Measurements from ENCODE around the gene COG2.
"Not testable (repeated sequence)": the region's sequence is repeated elsewhere in the genome, so short reads cannot be mapped to it uniquely, and the experiment has no call there.

Gene COG2

DNA sequence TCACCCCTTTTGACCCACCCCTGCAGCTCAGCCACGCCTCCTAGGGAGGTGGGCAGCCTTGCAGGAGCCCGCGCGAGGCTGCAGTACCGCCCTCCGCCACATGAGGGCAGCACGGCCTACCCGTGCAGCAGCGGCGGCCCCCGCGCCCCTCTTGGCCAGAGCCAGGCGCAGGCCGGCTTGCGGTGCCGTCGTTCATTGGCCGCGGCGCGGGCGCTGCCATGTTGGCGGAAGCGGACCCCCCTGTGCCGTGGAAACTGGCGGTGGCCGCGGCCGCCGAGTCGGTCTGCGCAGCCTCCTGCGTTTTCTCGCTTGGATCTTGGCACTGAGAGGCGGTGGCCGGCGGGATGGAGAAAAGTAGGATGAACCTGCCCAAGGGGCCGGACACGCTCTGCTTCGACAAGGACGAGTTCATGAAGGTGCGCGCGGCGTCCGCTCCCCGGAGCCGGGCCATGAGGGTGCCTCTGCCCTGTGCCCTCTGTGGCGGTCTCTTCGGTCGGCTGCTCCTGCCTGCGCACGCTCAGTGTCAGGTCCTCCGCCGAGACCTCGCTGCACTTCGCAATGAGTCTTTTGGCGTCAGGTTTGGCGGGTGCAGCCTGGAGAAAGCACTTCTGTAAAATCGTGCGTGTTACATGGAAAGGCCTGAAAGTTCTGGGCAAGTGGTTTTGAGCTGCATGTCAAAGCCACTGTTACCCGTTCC lies at the start of gene COG2:
COG2 (plus strand) TSS at position 219 of the 697 bp plus-strand sequence; CDS start at position 345, 126 bp downstream.
- peak; percentile 92 for DNase-seq (ENCODE audit: low spot score)

- DNase-seq (ENCODE audit: low spot score) = no peak
These were observed 49.4 kb upstream of the COG2 start for GRCh38 chr1:230592848-230593414.

- no peak for DNase-seq (ENCODE audit: low spot score)
These were observed 48.0 kb upstream of the COG2 start for GRCh38 chr1:230594214-230594773.

GRCh38 chr1:230595181-230595580 lies 47.1 kb upstream of the COG2 start:
- no peak for DNase-seq (ENCODE audit: low spot score)

DNA sequence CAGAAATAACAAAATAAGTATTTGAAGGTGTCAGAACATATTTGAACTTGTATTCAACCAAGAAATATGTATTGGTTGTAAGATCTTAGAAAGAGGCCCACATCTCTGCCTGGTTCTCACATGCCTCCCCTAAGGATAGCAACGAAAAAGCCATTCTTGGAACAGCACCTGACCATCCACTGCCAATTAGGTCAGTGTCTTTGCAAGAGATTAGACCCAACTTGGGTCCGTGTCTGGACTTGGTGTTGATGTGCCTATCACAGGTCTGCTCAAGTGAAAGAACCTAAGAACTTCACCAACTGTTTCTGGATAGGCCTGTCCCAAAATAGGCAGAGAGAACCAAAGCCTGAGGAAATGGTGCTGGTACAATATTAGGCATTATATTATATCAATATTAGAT lies 46.0 kb upstream of the COG2 start:
- DNase-seq (ENCODE audit: low spot score) = no peak

DNA sequence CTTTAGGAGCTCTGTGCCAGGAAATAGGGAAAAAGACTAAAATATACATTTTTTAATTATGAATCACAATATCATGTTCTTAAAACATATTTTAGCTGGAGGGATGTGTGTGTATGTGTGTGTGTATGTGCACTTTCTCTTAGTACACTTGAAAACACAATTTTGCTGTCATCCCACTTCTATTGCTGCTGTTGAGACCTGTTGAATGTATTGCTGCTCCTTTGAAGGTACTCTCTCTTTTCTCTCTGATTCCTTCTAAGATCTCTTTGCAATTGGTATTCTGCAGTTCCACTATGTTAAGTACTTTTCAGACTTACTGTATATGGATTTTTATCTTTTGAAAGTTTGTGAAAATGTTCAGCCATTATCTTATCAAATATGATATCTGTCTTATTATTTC lies 43.5 kb upstream of the COG2 start:
- no peak for DNase-seq (ENCODE audit: low spot score)

DNA sequence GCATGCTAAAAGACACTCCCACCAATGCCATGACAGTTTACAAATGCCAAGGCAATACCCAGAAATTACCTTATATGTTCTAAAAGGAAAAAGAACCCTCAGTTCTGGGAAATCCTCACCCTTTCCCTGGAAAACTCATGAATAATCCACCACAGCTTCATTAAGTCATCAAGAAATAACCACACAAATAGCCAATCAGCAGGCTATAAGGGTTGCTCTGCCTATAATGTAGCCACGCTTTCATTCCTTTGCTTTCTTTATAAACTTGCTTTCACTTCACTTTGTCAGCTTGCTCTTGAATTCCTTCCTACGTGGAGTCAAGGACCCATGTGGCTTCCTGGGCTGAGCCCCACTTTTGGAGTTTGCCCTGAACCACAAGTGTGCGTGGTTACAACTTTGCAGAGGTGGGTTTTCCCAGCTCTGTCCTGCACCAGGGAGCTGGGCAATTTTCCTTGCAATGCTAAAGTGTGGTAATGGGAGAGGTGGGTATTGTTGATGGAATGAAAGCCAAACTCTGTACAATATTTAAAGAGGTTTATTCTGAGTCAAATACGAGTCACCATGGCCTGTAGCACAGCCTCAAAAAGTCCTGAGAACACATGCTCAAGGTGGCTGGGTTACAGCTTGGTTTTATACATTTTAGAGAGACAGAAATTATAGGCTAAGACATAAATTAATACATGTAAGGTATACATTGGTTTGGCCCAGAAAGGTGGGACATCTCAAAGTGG lies 42.2 kb upstream of the COG2 start:
- DNase-seq (ENCODE audit: low spot score) = no peak

- not testable (repeated sequence) for DNase-seq (ENCODE audit: low spot score)
These were observed 41.5 kb upstream of the COG2 start for GRCh38 chr1:230600657-230601400.

DNA sequence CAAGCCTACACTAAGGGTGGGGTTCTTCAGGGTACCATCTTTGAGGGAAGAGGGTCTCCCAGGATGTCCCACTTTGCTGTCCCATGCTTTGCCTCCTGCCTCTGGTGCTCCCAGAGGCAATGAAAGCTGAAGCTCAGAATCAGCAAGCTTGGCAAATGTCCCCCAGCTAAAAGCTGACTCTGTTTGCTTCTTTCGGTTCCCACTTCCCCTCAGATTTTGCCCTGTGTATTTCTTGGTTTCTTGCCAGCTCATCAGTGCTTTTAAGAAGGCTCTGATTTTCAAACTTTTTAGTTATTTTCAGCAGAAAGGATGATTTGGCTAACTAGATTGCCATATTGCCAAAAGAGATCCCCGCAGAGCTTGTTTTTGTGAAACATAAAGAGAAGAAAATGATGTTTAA lies 33.1 kb upstream of the COG2 start:
- no peak for DNase-seq (ENCODE audit: low spot score)

- DNase-seq (ENCODE audit: low spot score) = no peak
These were observed 31.7 kb upstream of the COG2 start for GRCh38 chr1:230610589-230610988.

DNA sequence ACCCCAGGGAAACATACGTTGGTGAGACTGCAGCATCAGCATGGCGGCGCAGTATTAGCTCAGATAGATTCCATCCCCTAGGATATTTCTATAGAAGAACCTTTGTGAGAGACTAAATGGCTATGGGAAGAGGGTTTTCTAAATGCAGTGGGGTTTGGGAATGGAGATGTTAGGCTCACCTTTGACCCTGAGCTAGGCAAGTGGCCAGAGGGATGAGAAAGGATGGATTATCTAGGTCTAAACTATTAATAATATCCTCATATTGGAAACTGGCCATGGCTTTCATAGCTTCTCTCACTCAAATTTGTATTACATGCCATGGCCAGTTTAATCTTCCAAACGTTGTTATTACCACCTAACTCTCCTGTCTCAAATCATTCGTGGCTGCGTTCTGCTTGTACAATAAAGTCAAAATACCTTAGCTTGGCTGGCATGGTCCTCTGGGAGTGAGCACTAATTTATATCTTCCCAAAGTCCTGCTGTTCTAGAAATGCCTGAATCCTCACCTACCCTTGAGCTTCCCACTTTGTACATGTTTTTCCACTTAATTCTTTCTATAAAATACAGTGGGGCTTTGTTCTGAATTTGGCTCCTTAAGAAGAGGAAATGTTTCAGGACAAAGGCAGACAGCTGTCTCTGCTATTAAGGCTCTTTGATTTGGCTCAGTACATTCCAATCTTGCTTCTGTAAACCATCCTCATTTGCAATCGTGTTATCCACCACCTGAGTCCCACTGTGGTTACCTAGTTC lies 31.0 kb upstream of the COG2 start:
- no peak for DNase-seq (ENCODE audit: low spot score)

DNA sequence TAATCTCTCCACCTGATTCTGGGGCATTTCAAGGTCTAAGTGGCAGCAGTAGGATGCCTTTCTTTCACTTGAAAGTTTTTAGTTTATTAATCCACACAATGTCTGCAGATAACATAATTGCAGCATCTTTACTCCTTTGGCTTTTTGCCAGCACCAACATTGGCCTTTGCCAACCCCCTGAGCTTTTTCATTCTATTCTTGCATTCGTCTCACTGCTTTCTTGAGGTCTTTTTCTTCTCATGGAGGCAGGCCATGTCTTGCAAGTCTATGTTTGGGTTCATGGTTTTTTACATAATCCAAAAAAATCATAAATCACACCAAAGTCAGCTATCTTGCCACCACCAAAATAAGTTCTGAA lies 30.4 kb upstream of the COG2 start:
- DNase-seq (ENCODE audit: low spot score) = no peak

GRCh38 chr1:230612651-230613050 lies 29.6 kb upstream of the COG2 start:
- DNase-seq (ENCODE audit: low spot score) = no peak

DNA sequence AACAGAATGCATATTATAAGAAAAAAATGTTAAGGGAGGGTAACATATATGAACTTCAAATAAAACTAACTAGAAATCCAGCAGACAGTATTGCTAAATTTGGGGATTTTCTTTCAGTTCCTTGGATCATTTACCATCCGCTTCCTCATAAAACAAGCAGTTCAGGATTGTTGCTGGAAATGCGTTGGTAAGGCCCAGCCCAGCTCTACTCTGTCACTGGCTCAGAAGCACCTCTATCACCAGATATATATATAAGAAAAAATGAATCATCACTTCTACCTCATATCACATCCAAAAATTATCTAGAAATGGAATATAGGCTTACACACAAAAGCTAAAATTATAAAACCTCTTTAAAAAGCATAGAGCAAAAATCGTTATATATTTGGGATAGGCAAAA lies 28.2 kb upstream of the COG2 start:
- DNase-seq (ENCODE audit: low spot score) = no peak

- no peak for DNase-seq (ENCODE audit: low spot score)
These were observed 23.7 kb upstream of the COG2 start for GRCh38 chr1:230618537-230618936.

DNA sequence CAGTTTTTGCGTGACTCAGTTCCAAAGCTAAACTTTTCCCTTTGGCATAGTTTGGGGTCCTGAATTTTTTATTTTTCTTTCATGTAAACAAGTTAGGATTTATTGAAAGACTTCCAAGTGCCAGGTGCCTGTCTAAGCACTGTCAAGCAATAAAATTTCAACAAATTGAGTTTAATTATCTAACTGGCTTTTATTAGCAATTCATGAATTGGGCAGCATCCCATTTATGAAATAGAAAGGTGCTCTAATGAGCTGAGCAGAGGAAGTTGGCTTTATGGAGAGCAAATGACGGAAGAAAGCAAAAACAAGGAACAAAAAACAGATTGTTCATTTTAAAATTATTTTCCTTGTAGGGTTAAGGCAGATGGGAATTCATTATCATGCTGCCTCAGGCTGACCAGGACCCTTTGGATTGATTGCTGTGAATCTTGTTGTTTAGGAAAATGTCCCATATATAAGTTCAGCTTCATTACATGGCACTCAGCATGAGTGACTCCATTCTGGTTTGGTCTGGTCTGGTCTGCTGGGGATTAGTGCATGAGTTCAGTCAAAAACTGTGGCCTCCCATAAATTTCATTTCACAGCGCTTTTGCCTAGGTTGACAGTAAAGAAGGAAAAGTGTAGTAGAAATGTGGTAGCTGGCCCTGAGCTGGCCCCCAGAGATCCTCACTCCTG lies 21.5 kb upstream of the COG2 start:
- DNase-seq (ENCODE audit: low spot score) = no peak

- DNase-seq (ENCODE audit: low spot score) = no peak
These were observed 20.8 kb upstream of the COG2 start for GRCh38 chr1:230621324-230622030.

GRCh38 chr1:230622151-230622550 lies 20.1 kb upstream of the COG2 start:
- DNase-seq (ENCODE audit: low spot score) = no peak

DNA sequence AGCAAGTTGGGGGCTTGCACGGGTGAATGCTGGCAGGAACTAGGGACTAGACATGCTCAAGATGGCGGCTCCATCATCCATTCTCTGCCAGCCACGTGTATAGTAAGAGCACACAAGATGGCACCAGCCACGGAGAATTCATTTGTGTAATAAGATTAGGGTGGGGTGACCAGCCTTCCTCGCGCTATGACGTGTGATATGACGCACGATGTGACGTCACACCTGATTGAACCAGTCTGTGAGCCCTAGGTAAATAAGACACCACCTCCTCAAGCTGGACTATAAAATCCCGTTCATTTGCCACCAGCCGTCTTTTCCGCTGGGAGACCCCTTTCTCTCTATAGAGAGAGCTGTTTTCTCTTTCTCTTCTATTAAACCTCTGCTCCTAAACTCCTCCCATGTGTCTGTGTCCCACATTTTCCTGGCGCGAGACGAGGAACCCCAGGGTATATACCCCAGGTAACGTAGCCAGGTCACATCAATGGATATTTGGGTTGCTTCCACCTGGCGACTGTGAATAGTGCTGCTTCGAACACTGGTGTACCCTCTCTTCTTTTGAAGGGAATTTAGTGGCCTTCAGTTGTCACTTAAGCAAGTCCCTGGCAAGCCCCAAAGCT lies 18.1 kb upstream of the COG2 start:
- DNase-seq (ENCODE audit: low spot score) = no peak

DNA sequence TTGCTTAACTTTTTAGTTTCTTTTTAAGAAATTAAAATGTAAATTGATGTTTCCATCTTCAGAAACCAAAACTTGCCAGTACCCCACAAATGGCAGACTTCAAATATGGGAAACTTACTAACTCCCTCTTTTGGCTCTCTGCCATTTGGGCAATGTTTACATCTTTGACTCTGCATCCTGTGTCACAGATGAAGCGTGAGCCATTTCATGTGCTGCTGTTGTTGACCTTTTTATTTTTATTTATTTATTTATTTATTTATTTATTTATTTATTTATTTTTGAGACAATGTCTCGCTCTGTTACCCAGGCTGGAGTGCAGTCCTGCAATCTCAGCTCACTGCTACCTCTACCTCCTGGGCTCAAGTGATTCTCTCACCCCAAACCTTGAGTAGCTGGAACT lies 16.0 kb upstream of the COG2 start:
- no peak for DNase-seq (ENCODE audit: low spot score)

Measured in CD4-positive, alpha-beta T cell treated with Interleukin-6 at 100 ng/mL for 8 hours (primary cell).